GM12878 (cell line): ENCODE results near the gene F12. TPM values are rescaled to one million over a fixed set of nuclear protein-coding genes. Genes with fewer than 3 reads are reported as not detected.

Source experiments
- ATAC-seq: fragments of 200-7000 bp; cut with Tn5 transposase; 3 replicates; pipeline ENCODE4 v1.9.1; 2020; ENCODE audit warnings: mild to moderate bottlenecking, moderate library complexity
- BruUV-seq: library from RNA; stranded (reverse); fragments of 400-500 nt; replicated peaks from 2 replicates; lab custom pipeline; 2021; lab: Mats Ljungman, UMichigan
- CTCF ChIA-PET: fragments of 300-600 bp; sonication (Branson Sonifier 250); formaldehyde crosslinking; extraction: SDS; loops from one replicate; lab custom pipeline; 2021; ENCODE audit warnings: inconsistent platforms; lab: Yijun Ruan, JAX
- POLR2A ChIA-PET: fragments of 350-600 bp; formaldehyde crosslinking; extraction: SDS; loops from one replicate; lab custom pipeline; 2021; ENCODE audit warnings: inconsistent platforms; lab: Charles Lee
- RAD21 ChIA-PET: fragments of 300-600 bp; sonication (Branson Sonifier 250); formaldehyde crosslinking; loops from one replicate; lab custom pipeline; 2023; ENCODE audit warnings: antibody characterized with exemption; ENCODE audit not compliant: unreplicated experiment; lab: Charles Lee
- SMC1A ChIA-PET: fragments of 300-600 bp; sonication (Branson Sonifier 250); formaldehyde crosslinking; loops from one replicate; lab custom pipeline; 2023; ENCODE audit not compliant: unreplicated experiment, uncharacterized antibody; lab: Charles Lee
- DNase-seq: peaks from one replicate; pipeline ENCODE4 v3.0.0-alpha.2; 2011; ENCODE audit warnings: low read depth, low spot score
- FAIRE-seq: peaks from 3 replicates; lab custom pipeline; 2011; peaks lifted over from hg19 to GRCh38; lab: Jason Lieb, UNC
- H2AFZ ChIP-seq: 2 replicates; pipeline ENCODE4 v1.6.0; 2011; ENCODE audit warnings: low read depth, low read length, control low read depth; ENCODE audit not compliant: control insufficient read depth
- H3K27ac ChIP-seq: 2 replicates; pipeline ENCODE4 v1.5.1; 2011; ENCODE audit warnings: control low read depth; ENCODE audit not compliant: control insufficient read depth, insufficient read depth
- H3K27me3 ChIP-seq, 2 experiments: replicated peaks in 1 of 2; 2 replicates each; pipeline versions ENCODE4 v1.6.0 to v1.6.1; 2011; ENCODE audit warnings: low read length in 1 of 2; ENCODE audit not compliant: control insufficient read depth in 2 of 2, insufficient read depth in 2 of 2
- H3K36me3 ChIP-seq, 2 experiments: 2 replicates each; pipeline ENCODE4 v1.5.1; 2011; ENCODE audit warnings: low read length in 1 of 2; ENCODE audit not compliant: control insufficient read depth in 2 of 2, insufficient read depth in 2 of 2
- H3K4me1 ChIP-seq: 2 replicates; pipeline ENCODE4 v1.6.1; 2011; ENCODE audit warnings: mild to moderate bottlenecking, low read length, moderate library complexity, mixed read lengths; ENCODE audit not compliant: control insufficient read depth, insufficient read depth
- H3K4me2 ChIP-seq: 2 replicates; pipeline ENCODE4 v1.6.0; 2011; ENCODE audit warnings: control low read depth; ENCODE audit not compliant: control insufficient read depth, insufficient read depth
- H3K4me3 ChIP-seq: fragments of 200-600 bp; sonication (generic); 2 replicates; pipeline ENCODE4 v1.5.1; 2016
- H3K79me2 ChIP-seq: 2 replicates; pipeline ENCODE4 v1.6.0; 2011; ENCODE audit warnings: low read length; ENCODE audit not compliant: control insufficient read depth, insufficient read depth
- H3K9ac ChIP-seq: 2 replicates; pipeline ENCODE4 v1.8.0; 2011; ENCODE audit warnings: low read length, control low read depth, mixed read lengths; ENCODE audit not compliant: control insufficient read depth, insufficient read depth
- H3K9me3 ChIP-seq: replicated peaks from 3 replicates; pipeline ENCODE4 v1.5.1; 2011; ENCODE audit warnings: mild to moderate bottlenecking, low read length; ENCODE audit not compliant: control insufficient read depth, insufficient read depth
- H4K20me1 ChIP-seq: 2 replicates; pipeline ENCODE4 v1.6.0; 2011; ENCODE audit not compliant: control insufficient read depth, insufficient read depth
- EGR1 ChIP-seq, 2 experiments: IDR thresholded peaks; 1 replicate in 1 of 2; 2 replicates in 1 of 2; pipeline ENCODE4 v1.6.1; 2011 to 2012; ENCODE audit warnings: low read depth in 2 of 2, low read length in 2 of 2, borderline replicate concordance in 1 of 2, mild to moderate bottlenecking in 1 of 2, moderate library complexity in 1 of 2
- NR2F1 ChIP-seq: fragments of 450-650 bp; conservative IDR thresholded peaks from 2 replicates; pipeline ENCODE4 v1.6.1; 2017; ENCODE audit warnings: mild to moderate bottlenecking
- ZBED1 ChIP-seq: IDR thresholded peaks from 2 replicates; pipeline ENCODE4 v1.6.1; 2016; ENCODE audit warnings: borderline replicate concordance
- WGBS: methylation state at CpG from one replicate; pipeline ENCODE4 v1.1.6; 2016; ENCODE audit warnings: low lambda C conversion rate; ENCODE audit not compliant: insufficient replicate concordance, insufficient coverage; ENCODE audit errors: missing lambda C conversion rate; 5-methylcytosine and 5-hydroxymethylcytosine counted together
- in situ Hi-C: fragments of 300-500 bp; cut with MboI; formaldehyde crosslinking; loops from 9 replicates; pipeline ENCODE4 v1.14.3; 2018; ENCODE audit warnings: mixed read lengths
- intact Hi-C: fragments of 100-400 bp; cut with micrococcal nuclease; formaldehyde crosslinking; loops from one replicate; pipeline ENCODE4 v1.14.2; 2022; ENCODE audit not compliant: unreplicated experiment
- polyA plus RNA-seq, 11 experiments: library from polyadenylated mRNA; depleted of rRNA in 4 of 11; unstranded in 6 of 11; stranded (reverse) in 5 of 11; fragments of >200 nt; fragmentation: Nextera tagmentation in 4 of 11; fragmentation: Illumina TruSeq in 1 of 11; extraction: Ambion mirVana in 4 of 11; extraction: Trizol in 1 of 11; gene quantifications; 1 replicate in 1 of 11; 2 replicates in 10 of 11; pipeline versions ENCODE4 v1.2.1 to v1.2.3, GENCODE V29; 2011 to 2016; ENCODE audit warnings: inconsistent platforms in 2 of 11, missing spikeins in 2 of 11, low read depth in 1 of 11
- total RNA-seq, 4 experiments: library from RNA; depleted of rRNA in 3 of 4; stranded (reverse); fragments of >200 nt in 3 of 4; fragmentation: Illumina TruSeq in 1 of 4; extraction: Trizol in 1 of 4; gene quantifications; 2 replicates each; pipeline versions ENCODE4 v1.2.1 to v1.2.3, GENCODE V29; 2013 to 2021

F12 gene
- total and polyA plus RNA-seq, 10 of the 15 experiments (the other 5 are each of a cell fraction or from before 2014, with no cell fraction given): 0.25 to 11.3 (median 5.5) TPM

DNA sequence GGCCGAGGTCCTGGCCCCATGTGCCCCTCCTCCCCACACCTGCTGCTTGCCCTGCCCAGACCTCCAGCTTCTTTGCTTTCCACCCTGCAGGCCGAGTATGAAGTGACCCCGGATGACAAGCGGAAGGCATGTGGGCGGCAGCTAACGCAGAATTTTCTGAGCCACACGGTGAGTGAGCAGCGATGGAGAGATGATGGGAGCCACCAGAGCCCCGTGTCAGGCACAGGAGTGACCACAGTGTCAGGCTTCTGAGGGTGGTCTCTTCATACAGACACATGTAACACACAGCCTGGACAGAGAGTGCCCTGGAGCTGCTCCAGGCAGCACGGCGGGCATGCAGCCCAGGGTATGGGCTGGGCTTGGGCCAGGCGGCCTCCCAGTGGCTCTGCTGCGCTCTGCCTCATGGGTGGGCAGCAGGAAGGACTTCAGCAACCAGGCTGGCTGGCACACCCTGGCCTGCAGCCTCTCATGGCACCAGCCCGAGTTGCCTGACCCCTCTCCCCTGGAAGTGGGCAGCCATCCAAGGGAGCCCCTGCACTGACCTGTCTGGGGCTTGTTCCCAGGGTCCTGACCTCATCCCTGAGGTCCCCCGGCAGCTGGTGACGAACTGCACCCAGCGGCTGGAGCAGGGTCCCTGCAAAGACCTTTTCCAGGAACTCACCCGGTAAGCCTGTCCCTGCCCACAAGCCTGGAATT lies 22.9 kb upstream of the F12 start:
- POLR2A ChIA-PET: interaction anchor here (1.5 to 13.4 kb wide), 6 partner anchors 10 to 75 kb away, joined by 4 to 358 read pairs (median 56); partner anchors contain the start of genes F12, PFN3 and PRR7
- SMC1A ChIA-PET: interaction anchor here (0.6 to 7.2 kb wide), 10 partner anchors 11 to 632 kb away, joined by 3 to 73 read pairs (median 6); partner anchors contain the start of gene PRR7
- peaks cover 51% of the 10 kb centered on the region for H3K79me2 ChIP-seq
- BruUV-seq: no TSS peak
- peaks cover 49% of the 10 kb centered on the region for H3K4me1 ChIP-seq
- peaks cover 33 to 43% of the 10 kb centered on the region in 2 experiments for H3K36me3 ChIP-seq
- intact Hi-C loops (no loop called here), in situ Hi-C loops (no loop called here)
- H3K9me3 ChIP-seq: no peaks in the 10 kb centered on the region
- H3K4me2 ChIP-seq: peak overlapping the region; percentile 65
- peak; percentile 18 for FAIRE-seq
- peak overlapping the region; percentile 94 for H3K27ac ChIP-seq
- no peak for ATAC-seq
- DNase-seq: no peak
- CTCF ChIA-PET: interaction anchor here (0.6 to 13.2 kb wide), 8 partner anchors 15 to 119 kb away, joined by 3 to 188 read pairs (median 4); partner anchors contain the start of genes PFN3 and PRR7
- peak in 1 of 2 experiments; percentile 36; a peak in 1 of 3 replicates for TF ChIP-seq EGR1 (IDR thresholded peaks at IDR 0.05; ENCODE audit: borderline replicate concordance in 1 of 2, low read depth in 2 of 2, low read length in 2 of 2)
- no peak for TF ChIP-seq ZBED1
- TF ChIP-seq NR2F1: 0 out of 2 replicates have a peak, but pooled peaks have one; percentile 28
- RAD21 ChIA-PET: interaction anchor here (0.8 to 11.0 kb wide), 11 partner anchors 16 to 123 kb away, joined by 3 to 288 read pairs (median 4); partner anchors contain the start of gene PRR7
- 38% methylated on average over 18 of the region's 18 CpGs for WGBS
- no peak overlapping the region for H2AFZ ChIP-seq
- H3K4me3 ChIP-seq: peak overlapping the region; percentile 38; the same call in 1 of the 2 replicates
- H3K27me3 ChIP-seq: no peaks in the 10 kb centered on the region
- H3K9ac ChIP-seq: peak overlapping the region; percentile 93
- no peaks in the 10 kb centered on the region for H4K20me1 ChIP-seq
